DMS153 treated with DMSO at 0.1 percent for 48 hours (cell line): ENCODE results near the gene SCN8A.
A peak's percentile ranks its signal among the peaks of the same experiment; 100 is the strongest.

ENCODE experiments used
- DNase-seq: peaks from one replicate; lab custom pipeline; 2025; ENCODE audit not compliant: unreplicated experiment; lab: John Stamatoyannopoulos, UW

SCN8A gene

DNA sequence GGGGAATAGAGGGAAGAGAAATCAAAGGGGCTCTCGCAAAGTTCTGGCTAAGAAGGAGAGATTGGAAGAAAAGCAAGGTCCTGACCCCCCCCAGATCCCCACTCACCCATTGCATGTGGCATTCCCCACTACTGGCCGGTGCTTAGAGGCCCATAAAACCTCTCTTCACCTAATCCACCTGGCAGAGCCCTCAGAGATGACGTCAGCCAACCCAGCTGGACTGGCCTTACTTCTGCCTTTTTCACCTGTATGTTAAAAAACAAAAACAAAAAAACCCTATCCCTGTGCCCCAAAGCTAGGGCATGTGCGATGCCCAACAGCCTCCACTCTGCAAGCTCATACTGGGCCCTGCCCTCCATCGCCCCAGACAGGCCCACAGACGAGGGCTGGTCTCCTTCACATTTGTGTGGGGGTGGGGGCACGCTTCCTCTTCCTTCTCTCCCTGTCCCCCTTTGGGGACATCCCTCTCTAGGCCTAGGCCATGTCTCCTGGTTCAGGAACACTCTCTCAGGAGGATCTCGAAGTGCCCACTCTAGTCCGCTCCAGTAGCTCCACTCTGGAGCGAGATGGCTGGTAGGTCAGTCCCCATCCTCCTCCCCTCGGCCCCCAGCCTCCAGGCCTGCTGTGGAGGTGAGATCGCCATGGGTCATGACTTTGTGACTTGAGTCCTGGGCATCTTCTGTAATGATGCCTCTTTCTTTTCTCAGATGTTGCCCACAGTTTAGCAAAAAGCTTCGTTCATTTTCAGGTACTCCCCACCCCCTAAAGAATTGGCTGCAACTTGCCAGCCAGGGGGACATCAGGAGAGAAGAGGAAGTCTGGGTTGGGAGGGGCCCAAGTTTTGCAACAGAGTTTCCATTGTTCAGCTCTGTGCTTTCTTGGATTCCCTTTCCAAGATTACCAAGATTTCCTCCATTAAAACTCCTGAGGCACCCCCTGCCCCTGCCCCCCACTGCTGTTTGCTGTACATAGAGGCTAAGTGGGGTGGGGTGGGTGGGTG is 220.5 kb downstream of the SCN8A start:
- no peak for DNase-seq

DNA sequence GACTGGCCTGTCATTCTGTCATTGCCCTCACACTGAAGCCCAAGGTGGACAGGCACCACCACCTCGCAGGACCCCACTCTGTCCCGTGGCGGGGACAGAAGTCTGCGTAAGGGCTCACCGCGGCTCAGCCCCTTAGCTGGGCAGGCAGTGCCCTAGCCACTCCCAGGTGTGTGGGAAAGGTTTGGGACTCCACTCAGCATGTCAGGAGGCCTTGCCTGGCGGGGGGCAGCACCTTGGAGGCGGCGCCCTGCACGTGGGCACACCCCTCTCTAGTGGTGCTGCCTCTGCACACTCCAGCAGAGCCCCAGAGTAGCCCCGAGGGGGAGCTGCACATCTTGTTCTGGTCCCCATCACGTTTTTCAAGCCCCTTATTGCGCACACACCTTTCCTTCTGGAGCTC is 221.8 kb downstream of the SCN8A start:
- no peak for DNase-seq

DNA sequence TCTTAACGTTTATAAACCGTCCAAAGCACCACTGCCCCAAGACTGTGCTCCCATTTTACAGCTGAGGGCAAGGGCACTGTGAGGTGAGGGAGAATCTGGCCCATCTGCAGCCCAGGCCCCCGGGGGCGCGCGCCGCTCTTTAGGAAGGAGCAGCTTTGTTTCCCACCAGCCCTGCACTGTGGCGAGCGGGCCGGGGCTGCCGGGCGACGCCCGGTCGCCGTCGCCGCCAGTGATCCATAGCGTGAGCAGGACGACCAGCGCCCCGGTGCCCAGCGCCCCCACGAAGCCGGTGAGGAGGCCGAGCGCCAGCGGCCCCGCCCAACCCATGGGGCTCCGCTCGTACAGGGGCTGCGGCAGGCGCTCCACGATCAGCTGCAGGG is 222.9 kb downstream of the SCN8A start:
- no peak for DNase-seq

DNA sequence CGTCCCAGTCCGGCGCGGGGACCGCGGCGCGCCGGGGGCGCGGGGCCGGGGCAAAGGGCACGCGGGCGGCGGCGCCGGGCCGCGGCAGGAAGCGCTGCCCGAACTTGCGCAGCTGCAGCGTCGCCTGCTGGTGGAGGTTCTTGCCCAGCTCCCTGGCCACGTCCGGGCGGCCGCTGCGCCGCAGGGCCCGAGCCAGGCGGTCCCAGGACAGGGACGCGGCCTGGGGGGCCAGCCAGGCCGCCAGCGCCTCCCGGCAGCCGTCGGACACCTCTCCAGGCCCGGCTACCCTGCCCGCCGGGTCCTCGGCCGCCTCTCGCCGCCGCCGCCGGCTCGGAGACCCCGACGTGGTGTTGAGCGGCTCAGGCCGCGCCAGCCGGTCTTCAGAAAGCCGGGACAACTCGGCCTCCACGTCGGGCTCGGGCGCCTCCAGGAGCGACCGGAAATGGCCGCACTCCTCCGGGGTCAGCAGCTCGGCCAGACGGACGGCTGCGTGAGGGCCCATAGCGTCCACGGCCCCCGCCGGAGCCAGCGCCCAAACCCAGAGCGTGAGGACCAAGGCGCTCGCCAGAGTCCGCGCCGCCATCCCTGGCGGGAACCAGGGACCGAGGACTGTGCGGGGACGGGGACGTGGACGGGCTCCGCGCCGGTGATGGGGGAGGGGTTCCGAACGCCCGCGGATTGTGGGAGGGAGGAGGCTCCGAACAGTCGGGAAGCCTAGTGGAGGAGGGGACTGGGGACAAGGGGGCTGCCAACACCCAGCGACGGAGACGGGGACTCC is 223.5 kb downstream of the SCN8A start:
- peak; percentile 43 for DNase-seq

DNA sequence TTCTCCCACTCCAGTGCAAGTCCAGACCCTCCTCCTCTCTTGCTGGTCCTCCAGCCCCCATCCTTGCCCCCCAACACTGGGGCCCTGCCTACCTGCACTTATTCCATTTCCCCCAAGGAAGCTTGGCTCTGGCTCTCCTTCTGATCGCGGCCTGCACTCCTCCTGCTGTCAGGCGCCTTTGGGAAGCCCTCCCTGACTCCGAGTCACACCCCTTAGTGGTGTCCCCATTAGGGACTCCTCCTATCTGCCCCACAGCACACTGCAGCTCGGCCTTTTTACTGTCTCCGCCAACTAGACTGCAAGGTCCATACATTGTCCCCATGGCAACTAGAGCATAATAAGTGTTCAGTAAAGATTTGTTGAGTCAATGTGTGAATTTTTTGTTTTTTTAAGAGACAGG is 224.5 kb downstream of the SCN8A start:
- DNase-seq: no peak

DNA sequence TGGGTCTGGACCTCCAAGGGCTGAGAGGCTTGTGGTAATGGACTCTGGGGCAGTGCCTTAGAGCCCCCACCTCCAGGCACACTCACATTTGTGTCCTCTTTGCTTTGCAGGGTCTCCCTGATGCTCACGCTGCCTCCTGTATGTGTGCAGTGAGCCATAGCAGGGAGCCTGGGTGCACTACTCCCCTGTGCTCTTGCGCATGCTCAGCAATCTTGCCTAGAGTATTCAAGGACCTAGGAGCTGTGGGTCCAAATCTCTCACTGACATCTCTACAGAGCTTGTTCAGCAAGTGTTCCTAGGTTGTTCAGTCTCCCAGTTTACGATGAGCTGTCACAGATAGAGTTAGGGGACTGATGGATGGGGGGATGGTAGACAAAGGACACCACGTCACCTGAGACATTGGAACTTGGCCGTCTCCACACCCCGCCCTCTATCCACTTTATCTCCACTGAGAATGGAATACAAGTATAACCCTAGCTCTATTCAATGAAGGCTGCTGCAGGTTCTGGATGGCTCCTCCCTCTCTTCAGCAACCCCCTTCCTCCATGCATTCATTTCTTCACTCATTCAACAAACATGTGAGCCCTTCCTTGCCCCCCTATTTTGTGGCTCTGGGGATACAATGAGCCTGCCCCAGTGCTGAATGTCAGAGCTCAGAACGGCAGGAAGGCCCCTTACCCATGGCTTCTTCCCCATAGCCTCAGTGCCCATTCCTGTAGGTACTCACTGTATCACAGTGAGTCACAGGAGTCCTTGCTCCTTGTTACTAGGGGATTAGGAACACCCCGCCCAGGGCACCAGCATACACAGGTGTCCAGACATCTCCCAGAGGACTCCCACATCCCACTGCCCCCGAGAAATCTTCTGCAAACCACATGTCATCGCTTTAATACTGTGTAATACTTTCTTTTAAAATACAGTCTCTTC is 226.3 kb downstream of the SCN8A start:
- no peak for DNase-seq

DNA sequence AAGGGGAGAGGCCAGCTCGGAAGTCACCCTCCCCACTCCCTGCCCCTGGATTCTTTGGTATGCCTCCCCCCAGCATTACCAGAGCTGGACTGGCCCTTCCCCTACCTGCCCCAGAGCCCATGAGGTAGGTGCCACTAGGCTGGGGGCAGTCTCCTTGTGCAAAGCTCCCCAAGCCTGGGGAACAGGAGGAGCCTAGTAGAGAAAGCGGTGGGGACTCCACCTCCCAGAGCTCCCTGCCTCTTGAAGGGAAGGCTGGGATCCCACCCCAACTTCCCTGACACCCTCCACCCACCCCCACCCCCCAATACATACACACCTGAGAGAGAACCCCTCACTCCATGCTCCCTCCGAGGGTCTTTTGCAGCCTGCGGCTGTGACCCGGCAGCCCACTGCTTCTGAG is 227.1 kb downstream of the SCN8A start:
- no peak for DNase-seq

DNA sequence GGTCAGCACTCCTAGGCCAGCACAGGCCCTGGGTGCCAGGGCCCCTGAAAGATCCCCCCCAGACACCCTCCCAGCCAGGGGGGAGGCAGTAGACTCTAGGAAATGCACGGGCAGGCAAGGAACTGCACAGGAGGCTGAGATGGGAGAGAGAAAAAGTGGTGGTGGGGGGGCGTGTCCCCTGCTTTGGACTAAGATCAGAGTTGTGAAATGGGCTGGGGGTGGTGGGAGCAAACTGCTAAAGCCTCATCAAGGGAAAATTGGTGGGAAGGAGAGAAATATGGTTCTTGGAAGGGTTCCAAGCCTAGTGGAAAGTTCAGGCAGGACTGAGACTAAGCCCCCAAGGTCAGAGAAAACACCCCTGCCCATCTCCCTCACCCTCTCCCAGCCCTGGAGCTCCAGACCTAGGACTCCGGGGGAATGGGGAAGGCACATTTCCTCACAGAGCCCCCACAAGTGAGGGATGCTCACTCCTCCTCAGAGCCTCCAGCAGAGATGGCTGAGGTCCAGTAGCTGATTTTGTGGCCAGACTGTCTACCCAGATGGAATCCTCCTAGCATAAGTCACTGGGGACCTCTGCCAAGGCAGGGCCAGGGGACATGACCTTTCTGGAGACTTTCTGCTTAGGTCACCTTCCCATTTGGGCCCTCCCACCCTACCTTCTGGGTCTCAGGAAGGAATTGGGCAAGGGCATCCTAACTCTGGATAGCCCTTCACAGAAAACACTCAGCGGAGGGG is 227.7 kb downstream of the SCN8A start:
- DNase-seq: no peak

DNA sequence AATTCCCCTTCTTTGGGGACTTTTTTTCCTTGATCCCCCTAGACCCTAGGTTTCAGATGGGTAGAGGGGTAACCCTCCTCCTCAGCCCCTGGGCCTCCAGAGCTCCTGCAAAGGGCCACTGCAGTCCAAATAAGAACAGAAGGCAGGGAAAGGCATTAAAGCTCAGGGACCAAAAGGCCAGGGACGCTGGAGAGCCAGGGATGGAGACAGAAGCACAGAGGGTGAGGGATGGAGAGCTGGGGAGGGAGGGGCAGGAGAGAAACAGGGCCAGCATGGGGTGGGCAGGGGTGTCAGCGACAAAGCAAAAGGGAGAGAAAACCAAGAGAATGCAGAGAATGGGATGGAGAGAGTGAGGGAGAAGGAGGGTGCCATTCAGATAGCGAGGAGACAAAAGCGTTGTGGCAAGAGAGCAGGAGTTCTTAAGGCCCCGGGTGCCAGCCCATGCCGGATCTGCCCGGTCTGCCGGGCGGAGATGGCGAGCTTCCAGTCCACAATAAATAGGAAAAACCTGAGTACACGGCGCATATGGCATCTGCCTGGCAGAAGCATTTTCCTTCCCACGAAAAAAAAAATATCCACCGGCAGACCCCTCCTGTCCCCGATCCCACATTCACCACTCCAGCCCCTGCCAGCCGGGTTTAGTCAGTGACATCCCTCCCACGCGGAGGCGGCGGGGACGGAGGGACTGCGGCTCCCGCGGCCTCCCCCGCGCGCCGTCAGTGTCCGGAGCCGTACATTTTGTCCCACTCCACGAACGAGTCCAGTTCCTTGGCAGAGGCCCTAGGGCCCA is 228.9 kb downstream of the SCN8A start:
- no peak for DNase-seq

DNA sequence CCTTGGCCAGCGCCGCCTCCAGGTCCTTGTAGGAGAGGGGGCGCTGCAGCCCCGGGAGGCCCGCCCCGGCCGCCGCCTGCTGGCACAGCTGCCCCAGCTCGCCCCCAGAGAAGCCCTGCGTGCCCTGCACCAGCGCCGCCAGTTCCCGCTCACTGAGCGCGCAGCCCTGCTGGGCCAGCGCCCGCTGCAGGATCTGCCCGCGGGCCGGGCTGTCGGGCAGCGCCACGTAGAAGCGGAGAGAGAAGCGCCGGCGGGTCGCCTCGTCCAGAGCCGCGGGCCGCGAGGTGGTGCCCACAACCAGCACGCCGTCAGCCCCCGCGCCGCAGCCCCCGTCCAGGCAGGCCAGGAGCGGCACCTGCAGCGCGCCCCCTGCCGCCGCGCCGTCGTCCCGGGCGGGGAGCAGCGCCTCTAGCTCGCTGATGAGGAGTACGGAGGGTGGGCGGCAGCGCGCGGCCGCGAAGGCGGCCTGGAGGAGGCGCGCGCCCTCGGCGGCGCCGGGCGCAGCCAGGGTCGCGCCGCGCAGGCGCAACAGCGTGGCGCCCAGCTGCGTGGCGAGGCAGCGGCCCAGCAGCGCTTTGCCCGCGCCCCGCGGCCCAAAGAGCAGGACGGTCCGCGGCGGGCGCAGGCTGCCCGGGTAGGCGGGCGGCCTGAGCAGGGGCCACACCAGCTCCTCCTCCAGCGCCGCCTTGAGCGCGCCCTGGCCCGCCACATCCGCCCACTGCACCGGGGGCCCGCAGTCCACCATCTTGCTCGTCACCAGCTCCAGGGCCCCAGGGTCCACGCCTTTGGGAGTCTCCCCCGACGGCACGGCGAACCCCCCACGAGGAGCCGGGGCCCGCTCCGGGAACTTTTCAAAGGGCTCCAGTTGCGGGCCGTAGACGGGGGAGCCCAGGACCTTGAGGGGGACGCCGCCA is 229.8 kb downstream of the SCN8A start:
- DNase-seq: peak; percentile 64

DNA sequence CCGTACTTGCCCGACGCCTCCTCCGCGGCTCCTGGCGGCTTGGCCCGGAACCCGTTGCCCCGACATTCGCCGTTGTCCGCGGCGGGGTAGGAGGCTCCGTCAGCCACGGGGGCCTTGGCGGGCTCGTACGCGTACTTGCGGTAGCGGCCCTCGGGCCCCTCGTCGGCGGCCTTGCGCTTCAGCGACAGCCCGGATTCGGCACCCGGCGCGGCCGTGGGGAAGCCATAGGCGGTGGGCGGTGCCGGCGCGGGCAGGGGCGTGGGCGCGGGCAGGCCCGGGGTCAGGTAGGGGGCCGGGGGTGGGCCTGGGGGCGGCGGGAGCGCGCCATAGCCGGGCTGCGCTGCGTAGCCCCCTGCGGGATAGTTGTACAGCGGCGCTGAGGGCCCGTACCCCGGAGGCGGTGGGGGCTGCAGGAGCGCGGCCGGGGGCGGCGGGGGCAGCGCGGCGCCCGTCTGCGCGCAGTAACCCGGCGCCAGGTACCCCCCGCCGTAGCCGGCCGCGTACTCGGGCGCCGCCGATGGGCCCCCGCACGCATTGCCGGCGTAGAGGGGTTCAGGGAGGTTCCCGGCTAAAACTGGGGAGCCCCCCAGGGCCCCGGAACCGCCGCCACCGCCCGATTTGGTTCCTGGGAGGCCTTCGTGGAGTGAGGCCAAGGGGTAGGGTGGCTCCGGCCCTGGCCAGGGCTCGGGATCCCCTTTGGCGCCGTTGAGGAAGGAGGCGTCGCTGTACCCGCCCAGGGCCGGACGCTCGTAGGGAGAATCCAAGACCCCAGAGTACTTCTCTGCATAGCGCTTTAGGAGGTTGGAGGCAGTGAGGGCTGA is 230.6 kb downstream of the SCN8A start:
- no peak for DNase-seq

DNA sequence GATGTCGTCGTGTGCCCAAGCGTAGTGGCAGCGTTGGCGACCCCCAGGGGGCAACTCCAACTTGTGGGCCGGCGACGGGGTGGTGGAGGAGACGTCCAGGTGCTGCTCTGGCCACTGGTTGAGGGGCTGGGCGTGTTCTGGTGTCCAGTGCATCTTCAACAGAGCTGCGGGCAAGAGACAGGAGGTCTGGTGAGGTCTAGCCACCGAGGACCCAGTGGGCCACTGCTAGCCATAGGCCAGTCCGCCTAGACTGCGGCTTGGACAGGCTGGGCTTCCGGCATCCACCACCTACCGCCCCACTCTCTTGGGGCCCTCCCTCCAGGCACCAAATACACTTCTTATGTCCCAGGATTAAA is 231.2 kb downstream of the SCN8A start:
- DNase-seq: no peak

DNA sequence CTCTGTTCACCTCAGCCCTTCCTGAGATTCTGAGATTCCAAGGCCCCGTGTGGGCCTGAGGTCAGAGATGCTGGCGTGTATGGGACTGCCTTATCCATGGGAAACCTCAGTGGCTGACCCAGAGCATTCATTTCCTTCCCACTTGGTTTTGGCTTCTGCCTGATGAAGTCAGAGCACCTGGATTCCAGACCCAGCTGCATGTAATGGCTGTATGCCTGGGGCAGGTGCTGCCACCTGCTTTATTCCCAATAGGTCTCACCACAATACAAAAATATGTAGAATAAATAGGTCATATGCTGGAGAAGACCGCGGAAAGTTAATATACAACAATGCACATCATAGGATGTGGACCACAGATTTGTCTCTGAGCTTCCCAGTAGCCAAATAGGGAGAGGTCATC is 231.9 kb downstream of the SCN8A start:
- DNase-seq: no peak

DNA sequence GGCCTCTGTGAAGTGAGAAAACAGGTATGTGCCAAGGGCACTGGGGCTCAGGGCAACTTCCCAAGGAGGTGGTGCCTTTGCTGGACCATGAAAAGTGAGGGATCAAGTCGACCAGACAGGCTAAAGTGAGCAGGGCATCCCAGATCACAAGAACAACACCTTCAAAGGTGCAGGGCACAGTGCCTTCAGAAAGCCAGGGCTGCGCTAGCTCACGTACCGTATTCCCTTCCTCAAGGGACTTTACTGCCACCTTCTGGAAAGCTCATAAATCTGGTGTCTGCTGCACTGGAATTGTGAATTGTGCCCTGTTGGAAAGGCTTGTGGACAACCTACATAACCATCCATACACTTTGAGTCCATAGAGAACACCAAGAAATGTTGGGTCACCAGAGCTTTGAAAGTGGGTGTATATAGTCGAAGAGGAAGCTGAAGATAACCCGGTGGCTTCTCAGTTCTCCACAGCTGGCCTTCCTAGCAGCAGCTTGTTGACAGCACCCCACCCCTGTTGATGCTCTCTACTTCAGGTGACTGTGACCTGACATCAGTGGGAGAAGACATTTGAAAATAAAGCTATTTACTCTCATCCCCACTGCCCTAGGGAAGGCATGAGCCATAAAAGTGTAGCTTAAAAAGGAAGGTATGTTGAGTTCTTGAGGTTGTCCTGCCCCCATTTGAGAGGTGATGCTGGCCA is 233.0 kb downstream of the SCN8A start:
- DNase-seq: peak; percentile 60

DNA sequence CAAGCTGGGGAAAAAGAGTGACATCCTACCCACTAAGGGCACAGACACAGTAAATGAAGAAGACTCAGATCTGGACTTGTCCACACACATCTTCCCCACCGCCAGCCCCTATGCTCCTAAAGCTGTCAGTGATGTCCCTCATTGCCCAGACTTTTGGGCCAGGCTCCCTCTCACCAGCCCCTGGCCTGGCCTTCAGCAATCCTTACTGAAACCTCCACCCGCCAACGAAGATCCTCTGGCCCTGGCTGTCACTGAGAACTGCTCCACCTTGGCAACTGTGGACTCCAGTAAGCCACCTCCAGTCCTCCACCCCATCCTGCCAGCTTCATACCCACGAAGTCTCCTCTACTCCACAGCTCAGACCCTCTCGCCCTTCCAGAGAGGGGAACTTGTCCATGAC is 234.2 kb downstream of the SCN8A start:
- DNase-seq: no peak

DNA sequence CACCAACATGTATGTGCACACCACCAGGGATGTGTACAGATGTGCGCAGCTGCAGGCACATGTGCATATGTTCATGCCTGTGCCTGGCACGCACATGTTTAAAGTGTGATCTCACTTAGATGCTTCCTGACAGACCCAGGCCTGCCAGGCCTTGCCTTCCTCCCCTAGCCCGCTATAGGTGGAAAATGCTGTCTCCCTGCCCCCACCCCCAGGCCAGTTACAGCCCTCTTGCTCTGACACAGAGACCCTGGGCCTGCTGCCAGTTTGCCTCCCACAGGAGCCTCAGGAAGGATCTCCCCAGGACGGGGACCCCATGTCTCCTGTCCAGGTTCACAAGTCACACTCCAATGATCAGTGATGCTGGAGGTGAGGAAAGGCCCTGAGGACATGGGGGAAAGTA is 235.8 kb downstream of the SCN8A start:
- no peak for DNase-seq
